ENCODE data around the gene SLC9A2. TPM values are rescaled to one million over a fixed set of nuclear protein-coding genes. Genes with fewer than 3 reads are reported as not detected.

Gene SLC9A2
- total and polyA plus RNA-seq, 2 donors (not counting 1 experiment from before 2014, with no cell fraction given) = not detected

- Mint-ChIP-seq H3K27ac (no peak overlapping the region), H3K27me3 (peaks cover 18% of the 10 kb centered on the region), H3K9me3 (ENCODE audit: insufficient read depth) (no peaks in the 10 kb centered on the region), H3K4me3 (no peak overlapping the region), H3K4me1 (no peaks in the 10 kb centered on the region)
- Histone ChIP-seq H2AFZ (ENCODE audit: insufficient read depth, low read depth, low read length, poor library complexity, severe bottlenecking) (no peak overlapping the region), H3K4me2 (replicated peaks; ENCODE audit: low read depth, low read length, poor library complexity, severe bottlenecking) (no peak overlapping the region), H3K4me1 (ENCODE audit: control insufficient read depth in 2 of 2, insufficient read depth in 2 of 2, low read length in 2 of 2) (no peaks in the 10 kb centered on the region), H3K27me3 (replicated peaks in 1 of 4; ENCODE audit: control extremely low read depth in 1 of 4, control insufficient read depth in 3 of 4, insufficient read depth in 4 of 4, low read length in 3 of 4) (peaks cover 0 to 7% (median 1%) of the 10 kb centered on the region in 4 experiments), H3K79me2 (ENCODE audit: control insufficient read depth, insufficient read depth, low read length) (no peaks in the 10 kb centered on the region), H3K9me3 (ENCODE audit: control extremely low read depth in 1 of 3, control insufficient read depth in 2 of 3, insufficient read depth in 1 of 3, low read length in 2 of 3) (no peaks in the 10 kb centered on the region), H4K20me1 (ENCODE audit: control insufficient read depth, insufficient read depth, low read length, poor library complexity, severe bottlenecking) (no peaks in the 10 kb centered on the region), H3K36me3 (replicated peaks in 1 of 2; ENCODE audit: control extremely low read depth in 1 of 2, control insufficient read depth in 1 of 2, extremely low read depth in 1 of 2, insufficient read depth in 2 of 2, low read length in 1 of 2) (no peaks in the 10 kb centered on the region), H3K4me3 (ENCODE audit: control extremely low read depth in 1 of 5, extremely low read depth in 1 of 5, insufficient read depth in 1 of 5, low read depth in 2 of 5, low read length in 4 of 5) (no peak overlapping the region), H3K27ac (ENCODE audit: low read length in 2 of 2) (no peak overlapping the region), H3K9ac (ENCODE audit: low read length) (no peak overlapping the region)
- POLR2A ChIA-PET = no interaction called here
- CTCF ChIA-PET = interaction anchor here (0.7 to 1.2 kb wide), 4 partner anchors 58 to 231 kb away, joined by 3 to 4 read pairs (median 4); partner anchors contain the start of genes SLC9A4 and TMEM182
- intact Hi-C loops (cut with micrococcal nuclease) = loop anchor here (2.0 kb wide), 1 partner anchor 231 kb away; the partner anchor contains the start of gene SLC9A4
- TF ChIP-seq CTCF (IDR thresholded peaks at IDR 0.05) (no peak), EZH2 (IDR thresholded peaks at IDR 0.05; ENCODE audit: borderline replicate concordance, insufficient read depth, low read depth, low read length, poor library complexity, severe bottlenecking) (no peak)
- ATAC-seq (ENCODE audit: low read depth) (no peak), DNase-seq (no peak)
These were observed 84.4 kb downstream of the SLC9A2 start for GRCh38 chr2:102703748-102704147.

GRCh38 chr2:102704531-102704930 lies 85.2 kb downstream of the SLC9A2 start:
- CTCF ChIA-PET = interaction anchor here (1.0 to 1.2 kb wide), 2 partner anchors 57 to 231 kb away, joined by 3 to 4 read pairs; partner anchors contain the start of genes SLC9A4 and TMEM182
- H3K27me3 Mint-ChIP-seq = peaks cover 10% of the 10 kb centered on the region
- Histone ChIP-seq H2AFZ (ENCODE audit: insufficient read depth, low read depth, low read length, poor library complexity, severe bottlenecking) (no peak overlapping the region), H3K4me2 (replicated peaks; ENCODE audit: low read depth, low read length, poor library complexity, severe bottlenecking) (no peak overlapping the region), H4K20me1 (ENCODE audit: control insufficient read depth, insufficient read depth, low read length, poor library complexity, severe bottlenecking) (no peaks in the 10 kb centered on the region), H3K9ac (ENCODE audit: low read length) (no peak overlapping the region), H3K9me3 (ENCODE audit: control extremely low read depth in 1 of 3, control insufficient read depth in 2 of 3, insufficient read depth in 1 of 3, low read length in 2 of 3) (no peaks in the 10 kb centered on the region), H3K27ac (ENCODE audit: low read length in 2 of 2) (no peak overlapping the region), H3K27me3 (replicated peaks in 1 of 4; ENCODE audit: control extremely low read depth in 1 of 4, control insufficient read depth in 3 of 4, insufficient read depth in 4 of 4, low read length in 3 of 4) (peaks cover 0 to 7% (median 1%) of the 10 kb centered on the region in 4 experiments), H3K36me3 (replicated peaks in 1 of 2; ENCODE audit: control extremely low read depth in 1 of 2, control insufficient read depth in 1 of 2, extremely low read depth in 1 of 2, insufficient read depth in 2 of 2, low read length in 1 of 2) (no peaks in the 10 kb centered on the region), H3K4me1 (ENCODE audit: control insufficient read depth in 2 of 2, insufficient read depth in 2 of 2, low read length in 2 of 2) (no peaks in the 10 kb centered on the region), H3K4me3 (ENCODE audit: control extremely low read depth in 1 of 5, extremely low read depth in 1 of 5, insufficient read depth in 1 of 5, low read depth in 2 of 5, low read length in 4 of 5) (no peak overlapping the region), H3K79me2 (ENCODE audit: control insufficient read depth, insufficient read depth, low read length) (no peaks in the 10 kb centered on the region)
- intact Hi-C loops (cut with micrococcal nuclease) = no loop called here
- H3K4me1 Mint-ChIP-seq = no peaks in the 10 kb centered on the region
- POLR2A ChIA-PET = no interaction called here
- no peak overlapping the region for H3K27ac Mint-ChIP-seq
- no peak overlapping the region for H3K4me3 Mint-ChIP-seq
- WGBS (ENCODE audit: insufficient coverage) = 75% methylated on average over 12 of the region's 12 CpGs
- ATAC-seq (ENCODE audit: low read depth) = no peak
- TF ChIP-seq EZH2 (IDR thresholded peaks at IDR 0.05; ENCODE audit: borderline replicate concordance, insufficient read depth, low read depth, low read length, poor library complexity, severe bottlenecking) = no peak
- TF ChIP-seq CTCF (IDR thresholded peaks at IDR 0.05) = no peak
- no peak for DNase-seq
- H3K9me3 Mint-ChIP-seq (ENCODE audit: insufficient read depth) = no peaks in the 10 kb centered on the region

Measured in B cell (primary cell).